HG02759 (cell line): Measurements from ENCODE around the gene GAP43.
"Not testable (repeated sequence)": the region's sequence is repeated elsewhere in the genome, so short reads cannot be mapped to it uniquely, and the experiment has no call there.

Experiments
- ATAC-seq: cut with Tn5 transposase; IDR thresholded peaks from one replicate; pipeline ENCODE4 v1.9.1; 2021; ENCODE audit warnings: mild to moderate bottlenecking, moderate library complexity; ENCODE audit not compliant: unreplicated experiment

GAP43 gene

GRCh38 chr3:115752978-115753377, 129.7 kb downstream of the GAP43 start:
- not testable (repeated sequence) for ATAC-seq

GRCh38 chr3:115758076-115758763, 134.9 kb downstream of the GAP43 start:
- ATAC-seq = no peak

- no peak for ATAC-seq
Observed at GRCh38 chr3:115760716-115761115, 137.4 kb downstream of the GAP43 start.

- ATAC-seq = no peak
Observed at GRCh38 chr3:115761927-115762305, 138.6 kb downstream of the GAP43 start.

- no peak for ATAC-seq
Observed at GRCh38 chr3:115766587-115767482, 143.5 kb downstream of the GAP43 start.

GRCh38 chr3:115768661-115769060, 145.4 kb downstream of the GAP43 start:
- no peak for ATAC-seq
